Measurements from ENCODE around the gene GRIK4.
A peak's percentile ranks its signal among the peaks of the same experiment; 100 is the strongest.

The GRIK4 gene

GRCh38 chr11:120827198-120827597 lies 315.6 kb downstream of the GRIK4 start:
- TF ChIP-seq GATA3 (IDR thresholded peaks at IDR 0.05; ENCODE audit: low read depth, low read length) (no peak), GATA2 (IDR thresholded peaks at IDR 0.05; ENCODE audit: low read depth, low read length) (no peak)

DNA sequence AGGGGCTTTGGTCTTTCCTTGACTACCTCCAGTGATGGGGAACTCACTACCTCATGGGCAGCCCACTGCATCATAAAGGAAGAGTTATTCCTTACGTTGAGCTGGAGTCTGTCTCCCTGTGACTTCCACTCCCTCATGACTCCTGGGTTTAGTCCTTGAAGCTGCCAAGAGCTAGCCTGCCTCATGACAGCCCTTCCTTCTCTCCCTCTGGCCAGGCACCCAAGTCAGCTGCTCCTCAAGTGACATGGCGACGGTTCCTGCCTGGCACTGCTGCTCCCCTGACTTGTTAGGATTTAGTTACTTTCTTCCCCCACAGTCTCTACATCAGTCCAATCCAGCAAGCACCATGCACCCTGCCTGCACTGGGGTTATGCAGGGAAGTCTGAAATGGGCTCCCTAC lies 316.3 kb downstream of the GRIK4 start:
- TF ChIP-seq GATA2 (IDR thresholded peaks at IDR 0.05; ENCODE audit: low read depth, low read length) (no peak), GATA3 (IDR thresholded peaks at IDR 0.05; ENCODE audit: low read depth, low read length) (no peak)

DNA sequence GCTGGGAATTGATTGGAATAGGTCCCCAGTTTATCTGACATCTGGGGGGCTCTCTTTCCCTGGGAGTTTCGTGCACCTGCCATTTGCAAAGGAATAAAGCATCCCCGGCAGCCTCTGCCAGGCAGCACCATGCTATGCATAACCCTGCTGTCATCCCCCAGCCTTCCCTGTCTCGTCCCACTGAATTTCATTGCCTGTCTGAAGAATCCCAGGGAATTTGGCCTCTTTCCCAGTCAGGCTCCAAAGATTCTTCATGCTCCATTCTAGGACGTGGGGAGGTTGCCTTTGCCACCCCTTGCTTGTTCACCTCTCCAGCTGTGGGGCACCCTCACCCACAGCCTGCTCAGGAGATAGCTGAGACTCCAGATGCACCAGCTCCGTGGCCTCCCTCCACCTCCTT lies 317.3 kb downstream of the GRIK4 start:
- TF ChIP-seq GATA3 (IDR thresholded peaks at IDR 0.05; ENCODE audit: low read depth, low read length) (no peak), GATA2 (IDR thresholded peaks at IDR 0.05; ENCODE audit: low read depth, low read length) (no peak)

GRCh38 chr11:120830085-120830620 lies 318.6 kb downstream of the GRIK4 start:
- no peak for TF ChIP-seq GATA2 (IDR thresholded peaks at IDR 0.05; ENCODE audit: low read depth, low read length)
- TF ChIP-seq GATA3 (IDR thresholded peaks at IDR 0.05; ENCODE audit: low read depth, low read length) = no peak

GRCh38 chr11:120832481-120833238 lies 321.1 kb downstream of the GRIK4 start:
- TF ChIP-seq GATA2 (IDR thresholded peaks at IDR 0.05; ENCODE audit: low read depth, low read length) (peak; percentile 86), GATA3 (IDR thresholded peaks at IDR 0.05; ENCODE audit: low read depth, low read length) (peak; percentile 49; the same call in 1 of the 2 replicates)

- no peak for TF ChIP-seq GATA3 (IDR thresholded peaks at IDR 0.05; ENCODE audit: low read depth, low read length)
- no peak for TF ChIP-seq GATA2 (IDR thresholded peaks at IDR 0.05; ENCODE audit: low read depth, low read length)
These were observed 323.2 kb downstream of the GRIK4 start for GRCh38 chr11:120834686-120835210.

DNA sequence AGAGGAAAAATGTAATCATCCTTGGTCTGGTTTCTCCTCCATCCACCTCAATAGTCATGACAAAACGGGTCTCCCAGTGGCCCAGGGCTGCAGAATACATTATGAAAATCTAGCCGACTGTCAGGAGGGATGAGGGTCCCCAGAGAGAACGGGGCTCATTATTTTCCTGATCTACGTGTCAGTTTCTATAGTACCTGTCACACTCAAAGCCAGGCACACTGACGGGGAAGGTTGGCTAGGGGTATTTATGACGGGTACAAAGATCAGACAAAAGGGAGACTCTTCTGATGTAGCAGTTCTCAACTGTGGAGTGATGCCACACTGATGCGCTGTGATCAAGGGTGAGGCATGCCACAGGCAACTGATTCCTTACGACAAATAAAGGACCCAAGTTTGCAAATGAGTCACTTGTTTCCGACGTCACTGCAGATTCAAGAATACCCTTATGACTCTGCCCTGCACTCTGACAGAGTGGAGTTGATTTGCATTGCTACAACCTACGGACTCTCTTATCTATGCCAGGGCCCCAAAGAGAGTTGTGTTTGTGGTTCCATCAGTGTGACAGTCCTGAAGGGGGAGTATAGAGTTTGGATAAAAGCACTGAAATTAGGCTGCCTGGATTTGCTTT lies 324.2 kb downstream of the GRIK4 start:
- TF ChIP-seq GATA3 (IDR thresholded peaks at IDR 0.05; ENCODE audit: low read depth, low read length) (no peak), GATA2 (IDR thresholded peaks at IDR 0.05; ENCODE audit: low read depth, low read length) (no peak)

- TF ChIP-seq GATA3 (IDR thresholded peaks at IDR 0.05; ENCODE audit: low read depth, low read length) = no peak
- no peak for TF ChIP-seq GATA2 (IDR thresholded peaks at IDR 0.05; ENCODE audit: low read depth, low read length)
These were observed 326.1 kb downstream of the GRIK4 start for GRCh38 chr11:120837696-120838095.

DNA sequence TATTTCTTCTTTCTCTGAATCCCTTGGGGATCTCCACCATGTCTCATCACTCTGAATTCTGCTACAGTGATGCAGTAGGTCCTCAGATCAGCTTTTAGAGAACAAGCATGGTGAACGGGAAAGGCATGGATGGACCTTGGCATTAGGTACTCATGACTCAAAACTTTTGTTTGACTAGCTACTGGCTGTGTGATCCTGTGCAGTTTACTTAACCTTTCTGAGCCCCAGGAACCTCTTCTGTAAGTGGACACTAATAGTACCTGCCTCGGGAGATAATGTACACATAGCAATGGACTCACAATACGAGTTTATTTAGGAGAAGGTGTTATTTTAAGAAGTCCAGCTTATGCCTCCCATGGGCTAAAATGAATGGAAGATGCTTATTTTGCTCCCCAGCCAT lies 327.7 kb downstream of the GRIK4 start:
- TF ChIP-seq GATA3 (IDR thresholded peaks at IDR 0.05; ENCODE audit: low read depth, low read length) (no peak), GATA2 (IDR thresholded peaks at IDR 0.05; ENCODE audit: low read depth, low read length) (no peak)

GRCh38 chr11:120839846-120840402 lies 328.4 kb downstream of the GRIK4 start:
- TF ChIP-seq GATA2 (IDR thresholded peaks at IDR 0.05; ENCODE audit: low read depth, low read length) (no peak), GATA3 (IDR thresholded peaks at IDR 0.05; ENCODE audit: low read depth, low read length) (no peak)

DNA sequence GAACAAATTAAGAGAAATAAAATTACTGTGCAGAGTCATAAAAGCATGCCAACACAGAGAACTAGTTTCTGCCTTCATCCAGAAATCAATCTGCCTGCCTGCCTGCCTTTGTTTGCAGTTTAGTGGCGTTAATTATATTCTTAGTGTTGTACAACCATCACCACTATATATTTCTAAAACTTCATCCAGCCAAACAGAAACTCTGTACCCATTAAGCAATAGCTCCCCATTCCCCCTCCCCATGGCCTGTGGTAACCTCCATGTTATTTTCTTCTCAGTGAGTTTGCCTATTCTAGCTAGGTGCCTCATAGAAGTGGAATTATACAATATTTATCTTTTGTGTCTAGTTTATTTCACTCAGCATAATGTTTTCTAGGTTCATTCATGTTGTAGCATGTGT lies 329.1 kb downstream of the GRIK4 start:
- TF ChIP-seq GATA2 (IDR thresholded peaks at IDR 0.05; ENCODE audit: low read depth, low read length) (no peak), GATA3 (IDR thresholded peaks at IDR 0.05; ENCODE audit: low read depth, low read length) (no peak)

DNA sequence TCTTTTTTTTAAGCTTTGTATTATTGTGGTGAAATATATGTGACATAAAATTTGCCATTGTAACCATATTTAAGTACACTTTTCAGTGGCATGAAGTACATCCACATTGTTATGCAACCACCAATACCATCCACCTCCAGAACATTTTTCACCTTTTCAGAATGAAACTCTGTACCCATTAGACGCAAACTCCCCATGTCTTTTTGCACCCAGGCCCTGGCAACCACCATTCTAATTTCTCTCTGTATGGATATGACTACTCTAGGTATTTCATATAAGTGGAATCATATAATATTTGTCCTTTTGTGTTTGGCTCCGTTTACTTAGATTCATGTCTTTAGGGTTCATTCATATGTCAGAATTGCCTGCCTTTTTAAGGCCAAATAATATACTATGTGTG lies 329.5 kb downstream of the GRIK4 start:
- TF ChIP-seq GATA3 (IDR thresholded peaks at IDR 0.05; ENCODE audit: low read depth, low read length) (no peak), GATA2 (IDR thresholded peaks at IDR 0.05; ENCODE audit: low read depth, low read length) (no peak)

DNA sequence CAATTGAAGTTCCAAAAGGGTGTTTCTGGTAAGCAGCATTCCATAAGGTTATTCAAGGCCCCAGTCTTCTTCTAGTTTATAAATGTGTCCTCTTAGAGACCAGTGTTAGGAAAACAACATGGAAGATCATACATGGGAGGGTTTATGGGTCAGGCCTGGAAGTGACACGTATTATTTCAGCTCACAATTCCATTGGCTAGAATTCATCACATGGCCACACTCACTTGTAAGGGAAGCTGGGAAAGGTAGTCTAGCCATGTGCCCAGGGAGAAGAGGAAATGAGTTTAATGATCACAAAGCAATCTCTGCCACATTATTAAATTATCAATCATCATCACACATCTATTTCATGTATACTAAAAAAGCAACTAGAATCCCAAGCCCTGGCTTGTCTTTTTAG lies 330.6 kb downstream of the GRIK4 start:
- no peak for TF ChIP-seq GATA3 (IDR thresholded peaks at IDR 0.05; ENCODE audit: low read depth, low read length)

DNA sequence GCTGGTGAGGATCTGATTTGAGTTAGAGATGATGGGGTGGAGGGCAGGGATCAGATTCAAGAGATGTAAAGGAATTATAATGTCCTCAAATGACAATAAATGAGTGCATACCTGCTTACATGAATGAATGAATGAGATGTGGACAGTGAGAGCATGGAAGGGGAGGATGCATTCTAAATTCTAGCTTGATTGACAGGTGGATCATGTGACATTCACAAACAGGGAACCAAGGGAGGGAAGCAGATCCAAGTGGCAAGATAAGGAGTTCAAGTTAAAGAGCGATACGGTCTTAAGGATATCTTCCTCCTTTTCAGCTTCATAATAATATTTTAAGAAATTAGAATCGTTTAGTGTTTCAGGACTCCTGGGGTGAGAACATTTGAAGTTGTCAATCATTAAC lies 341.9 kb downstream of the GRIK4 start:
- TF ChIP-seq GATA3 (IDR thresholded peaks at IDR 0.05; ENCODE audit: low read depth, low read length) (no peak), GATA2 (IDR thresholded peaks at IDR 0.05; ENCODE audit: low read depth, low read length) (no peak)
